ENCODE measurements around the gene MMRN2.
"Not testable (repeated sequence)": the region's sequence is repeated elsewhere in the genome, so short reads cannot be mapped to it uniquely, and the experiment has no call there.

The MMRN2 gene, protein sequence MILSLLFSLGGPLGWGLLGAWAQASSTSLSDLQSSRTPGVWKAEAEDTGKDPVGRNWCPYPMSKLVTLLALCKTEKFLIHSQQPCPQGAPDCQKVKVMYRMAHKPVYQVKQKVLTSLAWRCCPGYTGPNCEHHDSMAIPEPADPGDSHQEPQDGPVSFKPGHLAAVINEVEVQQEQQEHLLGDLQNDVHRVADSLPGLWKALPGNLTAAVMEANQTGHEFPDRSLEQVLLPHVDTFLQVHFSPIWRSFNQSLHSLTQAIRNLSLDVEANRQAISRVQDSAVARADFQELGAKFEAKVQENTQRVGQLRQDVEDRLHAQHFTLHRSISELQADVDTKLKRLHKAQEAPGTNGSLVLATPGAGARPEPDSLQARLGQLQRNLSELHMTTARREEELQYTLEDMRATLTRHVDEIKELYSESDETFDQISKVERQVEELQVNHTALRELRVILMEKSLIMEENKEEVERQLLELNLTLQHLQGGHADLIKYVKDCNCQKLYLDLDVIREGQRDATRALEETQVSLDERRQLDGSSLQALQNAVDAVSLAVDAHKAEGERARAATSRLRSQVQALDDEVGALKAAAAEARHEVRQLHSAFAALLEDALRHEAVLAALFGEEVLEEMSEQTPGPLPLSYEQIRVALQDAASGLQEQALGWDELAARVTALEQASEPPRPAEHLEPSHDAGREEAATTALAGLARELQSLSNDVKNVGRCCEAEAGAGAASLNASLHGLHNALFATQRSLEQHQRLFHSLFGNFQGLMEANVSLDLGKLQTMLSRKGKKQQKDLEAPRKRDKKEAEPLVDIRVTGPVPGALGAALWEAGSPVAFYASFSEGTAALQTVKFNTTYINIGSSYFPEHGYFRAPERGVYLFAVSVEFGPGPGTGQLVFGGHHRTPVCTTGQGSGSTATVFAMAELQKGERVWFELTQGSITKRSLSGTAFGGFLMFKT

GRCh38 chr10:86957471-86958115 is at the start of gene MMRN2:
TSS of gene MMRN2 (minus strand) at chr10:86957615. CDS start at chr10:86957541, 74 bp downstream.
- no peak for DNase-seq

- not testable (repeated sequence) for DNase-seq
Observed at GRCh38 chr10:87007124-87007523, 49.7 kb upstream of the MMRN2 start.

GRCh38 chr10:87000491-87000890 is 43.1 kb upstream of the MMRN2 start:
- no peak for DNase-seq

GRCh38 chr10:86999802-87000403 is 42.5 kb upstream of the MMRN2 start:
- DNase-seq: not testable (repeated sequence)

DNA sequence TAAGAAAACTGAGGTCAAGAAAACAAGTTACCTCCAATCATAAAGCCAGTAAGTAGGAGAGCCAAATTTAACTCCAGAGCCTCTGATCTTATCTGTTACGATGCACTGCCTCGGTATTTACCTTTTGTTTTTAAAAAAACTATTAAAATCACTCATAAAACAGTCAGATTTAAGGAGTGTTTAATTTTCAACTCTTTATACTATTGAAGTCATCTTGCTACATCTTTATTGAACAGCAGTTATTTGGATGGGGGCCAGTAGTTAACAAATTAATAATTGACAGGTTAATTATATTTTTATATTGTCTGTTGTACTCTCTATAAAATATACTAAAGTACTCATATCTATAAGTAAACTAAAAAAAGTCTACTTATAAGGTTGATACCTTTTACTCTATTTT is 35.5 kb upstream of the MMRN2 start:
- no peak for DNase-seq

- no peak for DNase-seq
Observed at GRCh38 chr10:86992456-86992855, 35.0 kb upstream of the MMRN2 start.

GRCh38 chr10:86991362-86991761 is 33.9 kb upstream of the MMRN2 start:
- not testable (repeated sequence) for DNase-seq

GRCh38 chr10:86988520-86988919 is 31.1 kb upstream of the MMRN2 start:
- no peak for DNase-seq

DNA sequence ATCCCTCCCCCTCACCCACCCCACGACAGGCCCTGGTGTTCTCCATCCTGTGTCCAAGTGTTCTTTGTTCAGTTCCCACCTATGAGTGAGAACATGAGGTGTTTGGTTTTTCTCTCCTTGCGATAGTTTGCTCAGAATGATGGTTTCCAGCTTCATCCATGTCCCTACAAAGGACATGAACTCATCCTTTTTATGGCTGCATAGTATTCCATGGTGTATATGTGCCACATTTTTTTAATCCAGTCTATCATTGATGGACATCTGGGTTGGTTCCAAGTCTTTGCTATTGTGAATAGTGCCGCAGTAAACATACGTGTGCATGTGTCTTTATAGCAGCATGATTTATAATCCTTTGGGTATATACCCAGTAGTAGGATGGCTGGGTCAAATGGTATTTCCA is 27.1 kb upstream of the MMRN2 start:
- DNase-seq: not testable (repeated sequence)

DNA sequence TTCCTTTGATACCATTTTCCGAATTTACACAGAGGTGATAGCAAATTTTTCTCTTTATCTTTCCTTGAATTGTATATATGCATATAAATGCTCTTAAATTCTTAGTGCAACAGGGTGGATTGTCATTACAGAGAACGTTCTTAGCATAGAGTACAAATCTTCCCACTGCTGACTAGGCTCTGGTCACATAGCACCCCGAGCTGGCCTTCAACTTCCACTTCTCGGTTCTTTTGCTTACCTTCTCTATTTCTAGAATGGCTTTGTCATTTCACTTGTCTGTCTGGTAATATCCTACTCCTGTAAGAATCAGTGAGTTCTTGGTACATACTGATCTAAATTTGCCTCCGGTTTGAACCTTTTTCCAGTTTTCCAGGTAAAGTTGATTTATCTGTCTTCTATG is 24.3 kb upstream of the MMRN2 start:
- DNase-seq: no peak

- DNase-seq: not testable (repeated sequence)
Observed at GRCh38 chr10:86981020-86981419, 23.6 kb upstream of the MMRN2 start.

GRCh38 chr10:86979977-86980448 is 22.6 kb upstream of the MMRN2 start:
- no peak for DNase-seq

- DNase-seq: no peak
Observed at GRCh38 chr10:86979296-86979818, 21.9 kb upstream of the MMRN2 start.

DNA sequence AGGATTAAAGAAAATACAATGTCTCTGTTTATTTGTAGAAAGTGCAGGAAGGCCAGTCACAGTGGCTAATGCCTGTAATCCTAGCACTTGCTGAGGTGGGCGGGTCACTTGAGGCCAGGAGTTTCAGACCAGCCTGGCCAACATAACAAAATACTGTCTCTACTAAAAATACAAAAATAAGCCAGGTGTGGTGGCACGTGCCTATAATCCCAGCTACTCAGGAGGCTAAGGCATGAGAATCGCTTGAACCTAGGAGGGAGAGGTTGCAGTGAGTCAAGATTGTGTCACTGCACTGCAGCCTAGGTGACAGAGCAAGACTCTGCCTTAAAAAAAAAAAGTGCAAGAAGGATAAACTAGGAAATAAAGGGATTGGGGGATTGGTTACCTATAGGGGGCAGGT is 21.0 kb upstream of the MMRN2 start:
- not testable (repeated sequence) for DNase-seq

- no peak for DNase-seq
Observed at GRCh38 chr10:86976362-86977056, 19.1 kb upstream of the MMRN2 start.

DNA sequence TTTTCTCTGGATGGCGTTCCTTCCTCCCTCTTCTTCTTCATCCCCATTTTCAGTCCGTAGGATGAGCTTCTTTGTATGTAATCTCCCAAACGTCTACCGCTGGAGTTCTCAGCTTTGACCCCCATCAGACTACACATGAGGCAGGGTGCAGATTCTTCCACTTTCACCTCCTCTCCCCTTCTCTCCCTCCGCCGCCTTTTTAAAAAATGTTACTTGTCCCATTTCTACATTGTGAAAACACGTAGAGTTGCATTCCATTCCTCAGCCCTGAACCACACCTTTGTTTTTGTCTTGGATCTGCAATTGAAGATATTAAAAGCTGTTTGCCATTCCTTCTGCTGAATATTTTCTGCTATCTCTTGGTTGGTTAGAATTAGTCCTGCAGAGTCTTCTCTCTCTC is 17.1 kb upstream of the MMRN2 start:
- DNase-seq: no peak

DNA sequence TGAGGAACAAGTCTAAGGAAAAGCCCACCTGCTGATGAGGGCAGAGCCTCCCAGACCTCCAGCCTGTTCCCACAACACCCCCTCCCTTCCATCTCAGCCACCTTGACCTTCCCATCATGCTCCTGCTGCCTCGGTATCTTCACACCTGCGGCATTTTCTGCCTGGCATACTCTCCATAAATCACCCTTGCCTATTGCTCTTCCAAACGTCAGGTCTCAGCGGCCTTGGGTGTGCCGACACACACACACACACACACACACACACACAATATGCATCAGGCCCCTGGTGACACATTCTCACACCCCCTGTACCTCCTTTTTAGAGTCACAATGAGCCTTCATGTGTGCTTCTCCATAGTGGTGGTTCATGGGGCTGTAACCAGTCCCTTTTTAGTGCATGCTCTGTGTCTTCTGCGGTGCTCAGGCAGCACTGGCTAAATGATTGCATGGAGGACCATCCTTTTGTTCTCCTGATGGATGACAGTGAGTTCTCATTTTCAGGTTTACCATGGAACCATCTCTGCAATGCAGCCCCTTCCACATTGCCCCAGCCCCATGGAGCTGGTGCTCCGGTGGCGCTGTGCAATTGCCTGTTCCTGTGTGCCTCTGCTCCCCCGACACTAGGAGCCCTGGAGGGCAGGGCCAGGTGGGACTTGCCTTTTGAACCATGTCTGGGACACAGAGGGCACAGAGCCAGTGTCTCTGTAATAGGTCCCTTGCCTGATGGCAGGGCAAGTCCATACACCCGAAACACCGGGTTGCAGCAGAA is 15.4 kb upstream of the MMRN2 start:
- DNase-seq: no peak

DNA sequence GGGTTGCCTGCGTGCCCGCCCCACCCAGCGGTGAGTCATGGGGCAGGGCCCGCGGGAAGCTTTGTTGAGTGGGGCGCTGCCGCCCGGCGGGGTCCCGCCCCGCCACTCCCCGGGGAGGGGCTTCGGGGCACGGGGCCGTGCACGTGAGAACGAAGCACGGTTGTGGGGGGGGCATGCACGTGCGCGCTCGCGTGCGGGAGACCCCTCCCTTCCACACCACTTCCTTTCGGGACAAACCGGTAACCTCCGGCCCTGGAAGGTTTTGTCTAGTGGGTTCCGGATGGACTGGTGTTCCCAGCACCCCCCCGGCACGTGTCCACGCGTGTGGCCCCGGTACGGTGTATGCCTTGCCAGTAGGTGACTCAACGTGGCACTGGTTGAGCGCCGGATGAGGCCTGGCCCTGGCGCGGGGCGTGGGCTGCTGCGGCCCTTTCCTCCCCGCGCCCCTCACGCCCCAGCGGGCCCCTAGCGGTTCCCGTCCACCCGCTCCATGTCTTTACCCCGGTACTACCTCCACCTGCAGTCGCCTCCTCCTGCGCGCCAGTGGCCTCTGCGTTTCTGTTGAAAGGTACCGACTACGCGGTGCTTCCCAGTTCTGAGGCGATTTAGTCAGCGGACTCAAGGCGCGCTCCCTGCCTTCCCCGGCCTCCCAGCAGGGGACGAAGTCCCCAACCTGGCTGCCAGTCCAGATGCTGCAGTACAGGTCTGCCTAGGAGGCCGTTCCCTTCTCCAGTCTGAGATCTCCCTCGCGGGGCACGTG is 14.0 kb upstream of the MMRN2 start:
- DNase-seq: peak; percentile 67 to 69

DNA sequence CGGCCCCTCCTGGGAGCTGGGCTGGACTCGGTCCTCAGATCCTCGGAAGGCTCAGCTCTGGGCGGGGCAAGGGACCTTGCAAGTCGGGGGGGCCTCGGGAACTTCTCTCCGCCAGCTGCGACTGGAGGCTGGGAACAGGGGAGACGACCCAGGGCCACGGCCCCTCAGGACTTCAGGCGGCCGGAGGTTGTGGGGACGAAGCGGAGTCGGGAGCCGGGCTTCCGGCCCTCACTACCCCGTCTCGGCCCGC is 13.5 kb upstream of the MMRN2 start:
- no peak for DNase-seq

GRCh38 chr10:86970162-86970981 is 13.0 kb upstream of the MMRN2 start:
- DNase-seq: no peak
